ENCODE data around the gene GPR141. TPM values are rescaled to one million over a fixed set of nuclear protein-coding genes. Genes with fewer than 3 reads are reported as not detected.
A peak's percentile ranks its signal among the peaks of the same experiment; 100 is the strongest.

Gene GPR141
- polyA plus RNA-seq, 3 donors: 25.4 to 26.6 (median 25.5) TPM

DNA sequence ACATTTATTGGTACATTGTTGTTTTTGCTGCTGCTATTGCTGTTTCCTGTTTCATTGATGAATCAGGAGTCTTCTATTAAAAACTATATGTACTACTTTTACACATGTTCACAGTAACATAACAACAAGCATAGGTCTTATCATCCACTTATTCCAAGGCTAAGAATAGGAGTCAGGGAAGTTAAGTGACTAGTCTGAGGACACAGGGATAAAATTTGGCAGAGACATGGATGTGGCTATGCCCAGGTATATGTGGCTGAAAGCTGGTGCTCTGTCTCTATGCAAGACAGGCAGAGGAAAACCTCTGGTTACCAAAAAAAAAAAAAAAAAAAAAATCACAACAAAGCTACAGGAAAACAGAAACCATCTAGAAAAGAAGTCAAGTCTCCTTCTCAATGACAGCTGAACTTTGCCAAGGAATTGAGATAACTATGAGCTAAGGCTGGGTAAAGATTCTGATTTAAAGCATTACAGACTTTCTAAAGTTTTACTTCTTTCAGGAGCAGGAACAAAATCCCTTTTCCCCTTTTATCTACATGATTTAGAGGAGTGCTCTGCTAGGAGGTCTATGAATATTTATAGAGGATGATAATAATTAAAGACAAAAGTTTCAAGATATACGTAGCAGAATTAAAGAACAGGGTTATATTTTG lies 70.0 kb downstream of the GPR141 start:
- intact Hi-C loops (cut with micrococcal nuclease): no loop called here
- H3K36me3 ChIP-seq (replicated peaks in 1 of 2; ENCODE audit: control insufficient read depth in 1 of 2, insufficient read depth in 2 of 2, low read length in 2 of 2): peaks cover 0 to 6% of the 10 kb centered on the region in 2 donors
- no CpG with 5 or more reads among the region's 1 CpG for WGBS (ENCODE audit: insufficient coverage)
- Mint-ChIP-seq H3K4me1 (peaks cover 59% of the 10 kb centered on the region), H3K9me3 (peaks cover 0 to under 1% (median 0%) of the 10 kb centered on the region in 7 donors), H3K36me3 (peaks cover 8 to 22% of the 10 kb centered on the region in 2 donors), H3K27ac (peak overlapping the region in 1 of 7 donors; percentile 58), H3K4me3 (no peak overlapping the region), H3K27me3 (ENCODE audit: low read depth in 3 of 3) (no peaks in the 10 kb centered on the region)
- H3K4me2 ChIP-seq (replicated peaks; ENCODE audit: extremely low read depth, low read length, poor library complexity, severe bottlenecking): no peak overlapping the region
- no peak for DNase-seq
- H4K20me1 ChIP-seq (ENCODE audit: insufficient read depth, low read length): peaks cover 24% of the 10 kb centered on the region
- H3K79me2 ChIP-seq (ENCODE audit: insufficient read depth, low read length): peaks cover 42% of the 10 kb centered on the region
- H3K9ac ChIP-seq (ENCODE audit: insufficient read depth, low read length, poor library complexity, severe bottlenecking): no peak overlapping the region
- H3K9me3 ChIP-seq (replicated peaks in 1 of 2; ENCODE audit: control insufficient read depth in 1 of 2, insufficient read depth in 1 of 2, low read length in 2 of 2): no peaks in the 10 kb centered on the region
- no peak overlapping the region for H3K4me3 ChIP-seq (replicated peaks in 1 of 3; ENCODE audit: low read depth in 2 of 3, low read length in 3 of 3)
- no peak overlapping the region for H3K27ac ChIP-seq (ENCODE audit: low read depth in 1 of 2, low read length in 2 of 2)
- H3K4me1 ChIP-seq (ENCODE audit: control insufficient read depth in 1 of 2, insufficient read depth in 2 of 2, low read length in 2 of 2): peaks cover 29 to 30% of the 10 kb centered on the region in 2 donors
- TF ChIP-seq, protein P1, sequence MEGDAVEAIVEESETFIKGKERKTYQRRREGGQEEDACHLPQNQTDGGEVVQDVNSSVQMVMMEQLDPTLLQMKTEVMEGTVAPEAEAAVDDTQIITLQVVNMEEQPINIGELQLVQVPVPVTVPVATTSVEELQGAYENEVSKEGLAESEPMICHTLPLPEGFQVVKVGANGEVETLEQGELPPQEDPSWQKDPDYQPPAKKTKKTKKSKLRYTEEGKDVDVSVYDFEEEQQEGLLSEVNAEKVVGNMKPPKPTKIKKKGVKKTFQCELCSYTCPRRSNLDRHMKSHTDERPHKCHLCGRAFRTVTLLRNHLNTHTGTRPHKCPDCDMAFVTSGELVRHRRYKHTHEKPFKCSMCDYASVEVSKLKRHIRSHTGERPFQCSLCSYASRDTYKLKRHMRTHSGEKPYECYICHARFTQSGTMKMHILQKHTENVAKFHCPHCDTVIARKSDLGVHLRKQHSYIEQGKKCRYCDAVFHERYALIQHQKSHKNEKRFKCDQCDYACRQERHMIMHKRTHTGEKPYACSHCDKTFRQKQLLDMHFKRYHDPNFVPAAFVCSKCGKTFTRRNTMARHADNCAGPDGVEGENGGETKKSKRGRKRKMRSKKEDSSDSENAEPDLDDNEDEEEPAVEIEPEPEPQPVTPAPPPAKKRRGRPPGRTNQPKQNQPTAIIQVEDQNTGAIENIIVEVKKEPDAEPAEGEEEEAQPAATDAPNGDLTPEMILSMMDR (IDR thresholded peaks at IDR 0.05): no peak
- no peaks in the 10 kb centered on the region for H3K27me3 ChIP-seq (ENCODE audit: control insufficient read depth in 2 of 2, insufficient read depth in 2 of 2, low read length in 2 of 2)
- H2AFZ ChIP-seq (ENCODE audit: insufficient read depth, low read depth, low read length, poor library complexity, severe bottlenecking): no peak overlapping the region

DNA sequence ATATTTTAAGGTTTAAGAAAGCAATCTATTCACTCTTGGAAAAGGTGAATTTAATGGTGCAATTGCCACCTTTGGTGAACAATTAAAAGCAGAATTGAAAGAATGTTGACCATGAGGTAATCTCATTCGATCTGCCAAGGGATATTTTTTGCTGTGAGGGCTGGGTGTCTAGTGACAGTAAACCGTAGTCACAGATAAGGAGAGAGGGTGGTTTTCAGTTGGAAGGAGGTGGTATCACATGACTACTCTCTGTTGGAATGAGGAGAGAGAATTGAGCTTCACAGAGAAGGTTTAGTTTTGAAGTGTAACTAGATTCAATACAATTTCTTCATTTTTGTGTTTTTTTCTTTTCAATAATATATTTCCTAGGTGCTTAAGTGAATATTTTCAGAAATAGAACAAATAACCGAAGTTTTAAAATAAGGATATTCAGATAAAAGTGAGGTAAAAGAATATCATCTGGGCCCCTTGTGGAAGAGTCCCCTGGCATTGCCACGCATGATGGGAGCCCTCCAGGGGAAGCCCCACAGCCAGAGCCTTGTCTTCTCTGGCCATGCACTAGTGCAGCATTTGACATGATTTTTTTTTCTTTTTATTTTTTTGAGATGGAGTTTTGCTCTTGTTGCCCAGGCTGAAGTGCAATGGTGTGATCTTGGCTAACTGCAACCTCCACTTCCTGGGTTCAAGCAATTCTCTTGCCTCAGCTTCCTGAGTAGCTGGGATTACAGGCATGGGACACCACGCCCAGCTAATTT lies 73.4 kb downstream of the GPR141 start:
- Histone ChIP-seq H3K27ac (ENCODE audit: low read depth in 1 of 2, low read length in 2 of 2) (peak overlapping the region; percentile 20 to 69), H2AFZ (ENCODE audit: insufficient read depth, low read depth, low read length, poor library complexity, severe bottlenecking) (no peak overlapping the region), H3K4me1 (ENCODE audit: control insufficient read depth in 1 of 2, insufficient read depth in 2 of 2, low read length in 2 of 2) (peaks cover 22 to 30% of the 10 kb centered on the region in 2 donors), H3K9me3 (replicated peaks in 1 of 2; ENCODE audit: control insufficient read depth in 1 of 2, insufficient read depth in 1 of 2, low read length in 2 of 2) (no peaks in the 10 kb centered on the region), H3K79me2 (ENCODE audit: insufficient read depth, low read length) (peaks cover 40% of the 10 kb centered on the region), H3K36me3 (replicated peaks in 1 of 2; ENCODE audit: control insufficient read depth in 1 of 2, insufficient read depth in 2 of 2, low read length in 2 of 2) (peaks cover 10 to 18% of the 10 kb centered on the region in 2 donors), H3K4me3 (replicated peaks in 1 of 3; ENCODE audit: low read depth in 2 of 3, low read length in 3 of 3) (no peak overlapping the region), H3K27me3 (ENCODE audit: control insufficient read depth in 2 of 2, insufficient read depth in 2 of 2, low read length in 2 of 2) (no peaks in the 10 kb centered on the region), H3K4me2 (replicated peaks; ENCODE audit: extremely low read depth, low read length, poor library complexity, severe bottlenecking) (peak overlapping the region; percentile 14), H4K20me1 (ENCODE audit: insufficient read depth, low read length) (peaks cover 17% of the 10 kb centered on the region), H3K9ac (ENCODE audit: insufficient read depth, low read length, poor library complexity, severe bottlenecking) (no peak overlapping the region)
- Mint-ChIP-seq H3K4me1 (peaks cover 50% of the 10 kb centered on the region), H3K4me3 (peak overlapping the region in 1 of 2 donors; percentile 37), H3K27me3 (ENCODE audit: low read depth in 3 of 3) (no peaks in the 10 kb centered on the region), H3K36me3 (peaks cover 25 to 33% of the 10 kb centered on the region in 2 donors), H3K27ac (peak overlapping the region; percentile 47 to 89 (median 63)), H3K9me3 (peaks cover 0 to 2% (median 0%) of the 10 kb centered on the region in 7 donors)
- WGBS (ENCODE audit: insufficient coverage): 46% methylated on average over 4 of the region's 5 CpGs
- TF ChIP-seq, protein P1 (IDR thresholded peaks at IDR 0.05): no peak
- intact Hi-C loops (cut with micrococcal nuclease): no loop called here
- no peak for DNase-seq
